DOHH2 (cell line): Measurements from ENCODE around the gene ARID3B.

Experiments
- H3F3A ChIP-seq: fragments of 200-600 bp; sonication (generic), shearing (Covaris generic); 2 replicates; pipeline ENCODE4 v1.6.0; 2016; ENCODE audit warnings: antibody characterized with exemption, mild to moderate bottlenecking; ENCODE audit not compliant: control insufficient read depth, insufficient read depth
- H3K27ac ChIP-seq: fragments of 200-600 bp; sonication (generic); 2 replicates; pipeline ENCODE4 v1.5.1; 2014; ENCODE audit warnings: low read depth, mild to moderate bottlenecking, low read length, moderate library complexity
- H3K27me3 ChIP-seq: fragments of 200-600 bp; sonication (generic); 2 replicates; pipeline ENCODE4 v1.6.1; 2014; ENCODE audit warnings: mild to moderate bottlenecking, low read length, mixed read lengths; ENCODE audit not compliant: control insufficient read depth
- H3K36me3 ChIP-seq: fragments of 200-600 bp; sonication (generic); 2 replicates; pipeline ENCODE4 v1.6.1; 2014; ENCODE audit warnings: mild to moderate bottlenecking, low read length, moderate library complexity, mixed read lengths; ENCODE audit not compliant: control insufficient read depth
- H3K4me1 ChIP-seq: fragments of 200-600 bp; sonication (generic); 2 replicates; pipeline ENCODE4 v1.6.1; 2014; ENCODE audit warnings: mild to moderate bottlenecking, low read length, mixed read lengths; ENCODE audit not compliant: control insufficient read depth
- H3K4me2 ChIP-seq: fragments of 200-600 bp; sonication (generic); 2 replicates; pipeline ENCODE4 v1.6.0; 2014; ENCODE audit warnings: mild to moderate bottlenecking, low read length, moderate library complexity
- H3K4me3 ChIP-seq: fragments of 200-600 bp; sonication (generic); 2 replicates; pipeline ENCODE4 v1.5.1; 2014; ENCODE audit warnings: mild to moderate bottlenecking, low read length, mixed read lengths
- H3K79me2 ChIP-seq: fragments of 200-600 bp; sonication (generic); 2 replicates; pipeline ENCODE4 v1.6.1; 2014; ENCODE audit warnings: mild to moderate bottlenecking, low read length, mixed read lengths; ENCODE audit not compliant: control insufficient read depth
- H3K9me2 ChIP-seq: fragments of 200-600 bp; sonication (generic); replicated peaks from 2 replicates; pipeline ENCODE4 v1.6.1; 2014; ENCODE audit warnings: mild to moderate bottlenecking, low read length, mixed read lengths; ENCODE audit not compliant: control insufficient read depth
- H3K9me3 ChIP-seq: fragments of 200-600 bp; sonication (generic); 2 replicates; pipeline ENCODE4 v1.6.1; 2014; ENCODE audit warnings: antibody characterized with exemption, low read length, mixed read lengths; ENCODE audit not compliant: control insufficient read depth, insufficient read depth
- H4K20me1 ChIP-seq: fragments of 200-600 bp; sonication (generic); 2 replicates; pipeline ENCODE4 v1.6.0; 2014; ENCODE audit warnings: low read depth, mild to moderate bottlenecking, antibody characterized with exemption, low read length, moderate library complexity; ENCODE audit not compliant: control insufficient read depth, insufficient read depth
- EZH2phosphoT487 ChIP-seq: fragments of 200-600 bp; sonication (generic); IDR thresholded peaks from 2 replicates; pipeline ENCODE4 v1.6.1; 2017; ENCODE audit warnings: borderline replicate concordance, mild to moderate bottlenecking, antibody characterized with exemption, low read length, moderate library complexity, mixed read lengths
- TF ChIP-seq, protein P1 (sequence below): fragments of 200-600 bp; sonication (generic); IDR thresholded peaks from one replicate; pipeline ENCODE4 v1.5.1; 2014; ENCODE audit warnings: antibody characterized with exemption, mild to moderate bottlenecking, low read depth, low read length; ENCODE audit not compliant: poor library complexity, severe bottlenecking

Gene ARID3B

DNA sequence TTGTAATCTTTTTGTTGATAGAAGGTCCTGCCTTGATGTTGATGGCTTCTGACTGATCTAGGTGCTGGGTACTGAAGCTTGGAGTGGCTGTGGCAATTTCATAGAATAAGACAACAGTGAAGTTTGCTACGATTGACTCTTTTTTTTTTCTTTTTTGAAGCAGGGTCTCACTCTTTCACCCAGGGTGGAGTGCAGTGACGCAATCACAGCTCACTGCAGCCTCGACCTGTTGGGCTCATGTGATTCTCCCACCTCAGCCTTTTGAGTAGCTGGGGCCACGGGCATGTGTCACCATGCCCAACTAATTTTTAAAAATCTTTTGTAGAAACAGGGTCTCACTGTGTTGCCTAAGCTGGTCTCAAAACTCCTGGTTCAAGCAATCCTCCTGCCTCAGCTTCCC is 14.2 kb downstream of the ARID3B start:
- H3K9me3 ChIP-seq, result no peaks in the 10 kb centered on the region
- no peak overlapping the region for H3K4me3 ChIP-seq
- peaks cover 47% of the 10 kb centered on the region for H3K27me3 ChIP-seq
- no peaks in the 10 kb centered on the region for H3F3A ChIP-seq
- no peaks in the 10 kb centered on the region for H4K20me1 ChIP-seq
- no peaks in the 10 kb centered on the region for H3K36me3 ChIP-seq
- H3K4me1 ChIP-seq, result no peaks in the 10 kb centered on the region
- no peaks in the 10 kb centered on the region for H3K9me2 ChIP-seq
- TF ChIP-seq EZH2phosphoT487, result no peak
- TF ChIP-seq, protein P1, sequence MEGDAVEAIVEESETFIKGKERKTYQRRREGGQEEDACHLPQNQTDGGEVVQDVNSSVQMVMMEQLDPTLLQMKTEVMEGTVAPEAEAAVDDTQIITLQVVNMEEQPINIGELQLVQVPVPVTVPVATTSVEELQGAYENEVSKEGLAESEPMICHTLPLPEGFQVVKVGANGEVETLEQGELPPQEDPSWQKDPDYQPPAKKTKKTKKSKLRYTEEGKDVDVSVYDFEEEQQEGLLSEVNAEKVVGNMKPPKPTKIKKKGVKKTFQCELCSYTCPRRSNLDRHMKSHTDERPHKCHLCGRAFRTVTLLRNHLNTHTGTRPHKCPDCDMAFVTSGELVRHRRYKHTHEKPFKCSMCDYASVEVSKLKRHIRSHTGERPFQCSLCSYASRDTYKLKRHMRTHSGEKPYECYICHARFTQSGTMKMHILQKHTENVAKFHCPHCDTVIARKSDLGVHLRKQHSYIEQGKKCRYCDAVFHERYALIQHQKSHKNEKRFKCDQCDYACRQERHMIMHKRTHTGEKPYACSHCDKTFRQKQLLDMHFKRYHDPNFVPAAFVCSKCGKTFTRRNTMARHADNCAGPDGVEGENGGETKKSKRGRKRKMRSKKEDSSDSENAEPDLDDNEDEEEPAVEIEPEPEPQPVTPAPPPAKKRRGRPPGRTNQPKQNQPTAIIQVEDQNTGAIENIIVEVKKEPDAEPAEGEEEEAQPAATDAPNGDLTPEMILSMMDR, result no peak
- H3K27ac ChIP-seq, result no peak overlapping the region
- H3K79me2 ChIP-seq, result no peaks in the 10 kb centered on the region
- no peak overlapping the region for H3K4me2 ChIP-seq

DNA sequence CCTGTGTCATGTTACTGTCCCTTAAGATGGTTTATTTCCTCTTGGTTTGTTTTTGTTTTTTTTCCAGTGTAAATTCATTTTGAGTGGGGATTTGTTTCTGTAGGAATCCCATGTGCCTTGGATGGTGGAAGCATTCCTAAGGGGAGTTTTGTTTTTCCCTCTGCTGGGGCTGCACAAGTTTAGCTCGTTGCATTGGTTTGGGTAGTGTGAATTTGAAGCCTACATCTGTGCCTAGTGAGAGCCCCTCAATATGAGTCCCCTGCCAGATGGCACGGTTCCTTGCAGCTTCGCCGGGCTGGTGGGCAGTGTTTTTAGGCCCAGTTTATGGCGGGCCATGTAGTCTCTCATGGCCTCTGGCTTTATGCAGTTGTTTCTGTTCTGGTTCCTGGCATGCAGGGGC is 17.7 kb downstream of the ARID3B start:
- Histone ChIP-seq H3K36me3 (no peaks in the 10 kb centered on the region), H3K4me1 (no peaks in the 10 kb centered on the region), H3K79me2 (no peaks in the 10 kb centered on the region), H3K4me3 (no peak overlapping the region), H3K27ac (no peak overlapping the region), H3K9me3 (no peaks in the 10 kb centered on the region), H3K9me2 (no peaks in the 10 kb centered on the region), H3K27me3 (peaks cover 42% of the 10 kb centered on the region), H4K20me1 (no peaks in the 10 kb centered on the region), H3F3A (no peaks in the 10 kb centered on the region), H3K4me2 (no peak overlapping the region)
- TF ChIP-seq, protein P1, result no peak
- TF ChIP-seq EZH2phosphoT487, result no peak

DNA sequence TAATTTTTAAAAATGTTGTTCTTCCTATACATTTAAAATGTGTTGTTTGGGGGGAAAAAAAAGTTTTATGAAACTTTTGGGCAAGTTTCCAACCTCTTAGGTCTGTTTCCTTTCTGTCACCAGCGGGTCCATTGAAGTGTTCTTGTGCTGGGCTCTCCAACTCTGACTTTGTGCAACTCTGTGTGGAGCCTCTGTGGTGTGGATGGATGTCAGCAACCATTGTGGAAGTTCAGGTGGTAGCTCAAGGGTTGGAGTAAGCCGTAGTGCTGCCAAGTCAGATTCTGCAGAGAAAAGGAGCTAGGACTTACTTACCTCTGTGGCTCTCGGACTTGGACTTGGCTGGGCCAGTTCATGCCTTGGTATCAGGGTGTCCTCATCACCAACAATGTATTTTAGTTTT is 22.4 kb downstream of the ARID3B start:
- Histone ChIP-seq H3F3A (no peaks in the 10 kb centered on the region), H3K4me1 (no peaks in the 10 kb centered on the region), H3K4me3 (no peak overlapping the region), H3K36me3 (no peaks in the 10 kb centered on the region), H4K20me1 (no peaks in the 10 kb centered on the region), H3K9me3 (no peaks in the 10 kb centered on the region), H3K9me2 (no peaks in the 10 kb centered on the region), H3K27ac (no peak overlapping the region), H3K27me3 (peaks cover 61% of the 10 kb centered on the region), H3K4me2 (no peak overlapping the region), H3K79me2 (no peaks in the 10 kb centered on the region)
- TF ChIP-seq, protein P1, result no peak
- no peak for TF ChIP-seq EZH2phosphoT487

- no peaks in the 10 kb centered on the region for H3K79me2 ChIP-seq
- H3K9me3 ChIP-seq, result no peaks in the 10 kb centered on the region
- peaks cover 61% of the 10 kb centered on the region for H3K27me3 ChIP-seq
- TF ChIP-seq, protein P1, result no peak
- no peak overlapping the region for H3K4me2 ChIP-seq
- no peaks in the 10 kb centered on the region for H3K36me3 ChIP-seq
- H3K4me3 ChIP-seq, result no peak overlapping the region
- H4K20me1 ChIP-seq, result no peaks in the 10 kb centered on the region
- H3K27ac ChIP-seq, result no peak overlapping the region
- no peaks in the 10 kb centered on the region for H3K4me1 ChIP-seq
- H3K9me2 ChIP-seq, result no peaks in the 10 kb centered on the region
- H3F3A ChIP-seq, result no peaks in the 10 kb centered on the region
Observed at GRCh38 chr15:74564182-74564581, 23.2 kb downstream of the ARID3B start.
